Muscle of arm (tissue), 12 donors: ENCODE data around the gene PPP1R15A. TPM values are rescaled to one million over a fixed set of nuclear protein-coding genes. Genes with fewer than 3 reads are reported as not detected.
"Not testable (repeated sequence)": the region's sequence is repeated elsewhere in the genome, so short reads cannot be mapped to it uniquely, and the experiment has no call there.

Experiments
- DNase-seq: peaks from one replicate; pipeline ENCODE4 v3.0.0-alpha.2; 2013
- polyA plus RNA-seq, 12 donors: library from polyadenylated mRNA; unstranded; fragments of 120-200 nt; gene quantifications; one replicate each; pipeline ENCODE4 v1.2.1, GENCODE V29; 2013; ENCODE audit not compliant: insufficient read length in 12 of 12

Gene PPP1R15A
- polyA plus RNA-seq, 12 donors, result 36.2 to 100 (median 59.0) TPM; not detected in 1

- DNase-seq, result no peak
Observed at GRCh38 chr19:48854103-48854502, 18.1 kb upstream of the PPP1R15A start.

- DNase-seq, result no peak
Observed at GRCh38 chr19:48856921-48857320, 15.3 kb upstream of the PPP1R15A start.

GRCh38 chr19:48858984-48859710 is 13.1 kb upstream of the PPP1R15A start:
- no peak for DNase-seq

GRCh38 chr19:48859711-48860572 is 12.3 kb upstream of the PPP1R15A start:
- no peak for DNase-seq

GRCh38 chr19:48861313-48861712 is 10.9 kb upstream of the PPP1R15A start:
- no peak for DNase-seq

- no peak for DNase-seq
Observed at GRCh38 chr19:48862827-48863226, 9.4 kb upstream of the PPP1R15A start.

- no peak for DNase-seq
Observed at GRCh38 chr19:48866692-48867091, 5.5 kb upstream of the PPP1R15A start.

GRCh38 chr19:48867123-48867745 is 5.0 kb upstream of the PPP1R15A start:
- no peak for DNase-seq

GRCh38 chr19:48867746-48868113 is 4.5 kb upstream of the PPP1R15A start:
- DNase-seq, result no peak

- peak; percentile 80 for DNase-seq
Observed at GRCh38 chr19:48868114-48868886, 3.9 kb upstream of the PPP1R15A start, which contains the start of gene PLEKHA4. Gene PLEKHA4, minus strand, starts transcription at chr19:48868617. Its CDS starts 997 bp downstream, at chr19:48867620.

GRCh38 chr19:48870048-48870447 is 2.2 kb upstream of the PPP1R15A start:
- no peak for DNase-seq

- DNase-seq, result not testable (repeated sequence)
Observed at GRCh38 chr19:48871471-48872181, 595 bp upstream of the PPP1R15A start.

GRCh38 chr19:48872884-48873475 is 759 bp downstream of the PPP1R15A start:
- peak; percentile 89 for DNase-seq

GRCh38 chr19:48873476-48874302 is 1.5 kb downstream of the PPP1R15A start:
- no peak for DNase-seq

- DNase-seq, result no peak
Observed at GRCh38 chr19:48874303-48875135, 2.3 kb downstream of the PPP1R15A start.

GRCh38 chr19:48876043-48876981 is 4.1 kb downstream of the PPP1R15A start:
- DNase-seq, result not testable (repeated sequence)

GRCh38 chr19:48877855-48878195 is 5.6 kb downstream of the PPP1R15A start:
- no peak for DNase-seq
